Fibroblast of villous mesenchyme (primary cell): ENCODE data around the gene WSCD2. TPM values are rescaled to one million over a fixed set of nuclear protein-coding genes. Genes with fewer than 3 reads are reported as not detected.

ENCODE experiments used
- DNase-seq: peaks from one replicate; pipeline ENCODE4 v3.0.0-alpha.2; 2010; ENCODE audit warnings: low read depth
- H3K4me3 ChIP-seq: 2 replicates; pipeline ENCODE4 v1.5.1; 2011; ENCODE audit warnings: low read depth, mild to moderate bottlenecking, low read length
- CTCF ChIP-seq: IDR thresholded peaks from 2 replicates; pipeline ENCODE4 v1.5.1; 2012; ENCODE audit warnings: low read depth, mild to moderate bottlenecking, low read length; ENCODE audit not compliant: insufficient read depth
- total RNA-seq: library from RNA; depleted of rRNA; stranded (reverse); fragments of >200 nt; gene quantifications from 2 replicates; pipeline ENCODE4 v1.2.3, GENCODE V29; 2012

The WSCD2 gene
- total RNA-seq, 1 donor, result not detected

GRCh38 chr12:108166505-108166904 is 37.4 kb downstream of the WSCD2 start:
- TF ChIP-seq CTCF, result no peak
- H3K4me3 ChIP-seq, result no peak overlapping the region
- no peak for DNase-seq

GRCh38 chr12:108167974-108168373 is 38.9 kb downstream of the WSCD2 start:
- no peak overlapping the region for H3K4me3 ChIP-seq
- DNase-seq, result no peak
- no peak for TF ChIP-seq CTCF

GRCh38 chr12:108169708-108170107 is 40.6 kb downstream of the WSCD2 start:
- H3K4me3 ChIP-seq, result no peak overlapping the region
- no peak for DNase-seq

GRCh38 chr12:108170164-108170563 is 41.1 kb downstream of the WSCD2 start:
- TF ChIP-seq CTCF, result no peak
- DNase-seq, result no peak

More at GRCh38 chr12:108169708-108170107, 40.6 kb downstream of the WSCD2 start:
- TF ChIP-seq CTCF, result no peak

GRCh38 chr12:108172033-108172432 is 42.9 kb downstream of the WSCD2 start:
- DNase-seq, result no peak

More at GRCh38 chr12:108170164-108170563, 41.1 kb downstream of the WSCD2 start:
- H3K4me3 ChIP-seq, result no peak overlapping the region

GRCh38 chr12:108173160-108173559 is 44.1 kb downstream of the WSCD2 start:
- H3K4me3 ChIP-seq, result no peak overlapping the region
- no peak for TF ChIP-seq CTCF
- no peak for DNase-seq

More at GRCh38 chr12:108172033-108172432, 42.9 kb downstream of the WSCD2 start:
- no peak for TF ChIP-seq CTCF
- H3K4me3 ChIP-seq, result no peak overlapping the region

- no peak for TF ChIP-seq CTCF
- no peak for DNase-seq
- H3K4me3 ChIP-seq, result no peak overlapping the region
Measured at GRCh38 chr12:108173892-108174291, 44.8 kb downstream of the WSCD2 start.
